WTC11 (cell line): Measurements from ENCODE around the gene PXK. TPM values are rescaled to one million over a fixed set of nuclear protein-coding genes. Genes with fewer than 3 reads are reported as not detected.

ENCODE experiments used
- ATAC-seq: fragments of 200-7000 bp; cut with Tn5 transposase; 2 replicates; pipeline ENCODE4 v1.10.0; 2021; ENCODE audit warnings: mild to moderate bottlenecking, moderate library complexity
- CTCF ChIA-PET: fragments of 300-600 bp; sonication (Branson Sonifier 250); formaldehyde crosslinking; loops from one replicate; lab custom pipeline; 2021; ENCODE audit warnings: antibody characterized with exemption; lab: Charles Lee
- POLR2A ChIA-PET: fragments of 350-600 bp; sonication (Branson Sonifier 250); formaldehyde crosslinking; loops from one replicate; lab custom pipeline; 2021; ENCODE audit warnings: antibody characterized with exemption; lab: Charles Lee
- DNase-seq: peaks from one replicate; pipeline ENCODE4 v3.0.0; 2021; ENCODE audit warnings: low spot score
- H3K27ac Mint-ChIP-seq: 2 replicates; pipeline ENCODE4 v1.8.0; 2021; ENCODE audit warnings: mixed read lengths
- H3K27me3 Mint-ChIP-seq: 2 replicates; pipeline ENCODE4 v1.8.0; 2021; ENCODE audit warnings: low read depth, mild to moderate bottlenecking, moderate library complexity, mixed read lengths
- H3K36me3 Mint-ChIP-seq: 2 replicates; pipeline ENCODE4 v1.8.0; 2021; ENCODE audit warnings: mixed read lengths
- H3K4me1 Mint-ChIP-seq: 2 replicates; pipeline ENCODE4 v1.8.0; 2022; ENCODE audit warnings: mixed read lengths
- H3K4me3 Mint-ChIP-seq: 2 replicates; pipeline ENCODE4 v1.8.0; 2021; ENCODE audit warnings: mild to moderate bottlenecking, moderate library complexity, mixed read lengths
- H3K9me3 Mint-ChIP-seq: 2 replicates; pipeline ENCODE4 v1.8.0; 2021; ENCODE audit warnings: mixed read lengths
- CBFB ChIP-seq: sonication (generic); formaldehyde crosslinking; IDR thresholded peaks from 2 replicates; pipeline ENCODE4 v1.8.1; 2022; ENCODE audit warnings: mild to moderate bottlenecking, low read depth, missing genetic modification reagents
- CREB1 ChIP-seq: sonication (generic); formaldehyde crosslinking; IDR thresholded peaks from 2 replicates; pipeline ENCODE4 v1.8.0; 2023; ENCODE audit warnings: mild to moderate bottlenecking, missing genetic modification reagents
- CREM ChIP-seq: sonication (generic); formaldehyde crosslinking; IDR thresholded peaks from 2 replicates; pipeline ENCODE4 v1.8.1; 2022; ENCODE audit warnings: mild to moderate bottlenecking, missing genetic modification reagents, moderate library complexity
- FOXJ3 ChIP-seq: sonication (generic); formaldehyde crosslinking; IDR thresholded peaks from 2 replicates; pipeline ENCODE4 v1.9.0; 2021; ENCODE audit warnings: missing genetic modification reagents, mild to moderate bottlenecking, borderline replicate concordance
- FOXK1 ChIP-seq: sonication (generic); formaldehyde crosslinking; IDR thresholded peaks from 2 replicates; pipeline ENCODE4 v1.8.0; 2022; ENCODE audit warnings: mild to moderate bottlenecking, moderate library complexity, missing genetic modification reagents
- FOXP1 ChIP-seq: sonication (generic); formaldehyde crosslinking; IDR thresholded peaks from 2 replicates; pipeline ENCODE4 v1.8.0; 2022; ENCODE audit warnings: missing genetic modification reagents, mild to moderate bottlenecking, moderate library complexity, borderline replicate concordance
- GRHL2 ChIP-seq: fragments of 250-450 bp; sonication (Bioruptor Pico); IDR thresholded peaks from 2 replicates; pipeline ENCODE4 v1.8.0; 2022; ENCODE audit warnings: mild to moderate bottlenecking, moderate library complexity; ENCODE audit not compliant: insufficient replicate concordance, severe bottlenecking
- IRF2 ChIP-seq: sonication (generic); formaldehyde crosslinking; IDR thresholded peaks from 2 replicates; pipeline ENCODE4 v1.8.0; 2022; ENCODE audit warnings: low read depth, missing genetic modification reagents, borderline replicate concordance
- JAZF1 ChIP-seq: fragments of 250-450 bp; sonication (Bioruptor Pico); IDR thresholded peaks from 2 replicates; pipeline ENCODE4 v1.9.0; 2021; ENCODE audit warnings: moderate library complexity, mild to moderate bottlenecking, inconsistent platforms
- MYBL2 ChIP-seq: sonication (generic); formaldehyde crosslinking; IDR thresholded peaks from 2 replicates; pipeline ENCODE4 v1.8.1; 2023; ENCODE audit warnings: mild to moderate bottlenecking, moderate library complexity, missing genetic modification reagents
- NFATC4 ChIP-seq: fragments of 250-450 bp; sonication (Bioruptor Pico); IDR thresholded peaks from 2 replicates; pipeline ENCODE4 v1.9.0; 2021; ENCODE audit warnings: mild to moderate bottlenecking
- NFYB ChIP-seq: sonication (generic); formaldehyde crosslinking; conservative IDR thresholded peaks from 2 replicates; pipeline ENCODE4 v1.8.0; 2022; ENCODE audit warnings: low read depth, missing genetic modification reagents
- NR1H2 ChIP-seq: sonication (generic); formaldehyde crosslinking; IDR thresholded peaks from 2 replicates; pipeline ENCODE4 v1.9.0; 2021; ENCODE audit warnings: mild to moderate bottlenecking, moderate library complexity, missing genetic modification reagents
- PRRX2 ChIP-seq: fragments of 250-450 bp; sonication (Bioruptor Pico); IDR thresholded peaks from 2 replicates; pipeline ENCODE4 v1.8.0; 2021; ENCODE audit warnings: mild to moderate bottlenecking
- RELA ChIP-seq: sonication (generic); formaldehyde crosslinking; IDR thresholded peaks from 2 replicates; pipeline ENCODE4 v1.8.1; 2022; ENCODE audit warnings: missing genetic modification reagents, mild to moderate bottlenecking, borderline replicate concordance
- TEAD1 ChIP-seq: sonication (generic); formaldehyde crosslinking; IDR thresholded peaks from 2 replicates; pipeline ENCODE4 v1.8.0; 2022; ENCODE audit warnings: mild to moderate bottlenecking, missing genetic modification reagents
- TEAD4 ChIP-seq: sonication (generic); formaldehyde crosslinking; IDR thresholded peaks from 2 replicates; pipeline ENCODE4 v1.8.0; 2022; ENCODE audit warnings: mild to moderate bottlenecking, missing genetic modification reagents
- USF1 ChIP-seq: sonication (generic); formaldehyde crosslinking; IDR thresholded peaks from 2 replicates; pipeline ENCODE4 v1.8.0; 2022; ENCODE audit warnings: mild to moderate bottlenecking, missing genetic modification reagents
- ZNF121 ChIP-seq: sonication (generic); formaldehyde crosslinking; IDR thresholded peaks from 2 replicates; pipeline ENCODE4 v1.8.0; 2023; ENCODE audit warnings: missing genetic modification reagents
- ZNF138 ChIP-seq: sonication (generic); formaldehyde crosslinking; conservative IDR thresholded peaks from 2 replicates; pipeline ENCODE4 v1.8.1; 2022; ENCODE audit warnings: mild to moderate bottlenecking, moderate library complexity, missing genetic modification reagents
- ZNF671 ChIP-seq: fragments of 250-450 bp; sonication (Bioruptor Pico); IDR thresholded peaks from 2 replicates; pipeline ENCODE4 v1.8.0; 2021; ENCODE audit warnings: mild to moderate bottlenecking
- total RNA-seq: library from RNA; stranded (reverse); gene quantifications from 3 replicates; pipeline ENCODE4 v1.2.3, GENCODE V29; 2021
- TF ChIP-seq, protein P1 (sequence below): sonication (generic); formaldehyde crosslinking; IDR thresholded peaks from 2 replicates; pipeline ENCODE4 v1.8.0; 2023; ENCODE audit warnings: missing genetic modification reagents
- TF ChIP-seq, protein P2 (sequence below): sonication (generic); formaldehyde crosslinking; IDR thresholded peaks from 2 replicates; pipeline ENCODE4 v1.8.0; 2022; ENCODE audit warnings: missing genetic modification reagents

The PXK gene
- total RNA-seq, 1 experiment from 2014 or later = 9.4 TPM

GRCh38 chr3:58296843-58297242 is 35.8 kb upstream of the PXK start (continued):
- no peak for TF ChIP-seq ZNF121 (CRISPR knock-in tag)
- no peak for TF ChIP-seq TEAD1 (CRISPR knock-in tag)
- no peak for TF ChIP-seq TEAD4 (CRISPR knock-in tag)

- ChIA-PET CTCF (interaction anchor here (2.3 to 7.9 kb wide), 5 partner anchors 9 to 120 kb away, joined by 14 to 126 read pairs (median 30); partner anchors contain the start of genes HTD2 and RPP14), POLR2A (no interaction called here)
- peaks cover 14% of the 10 kb centered on the region for H3K27me3 Mint-ChIP-seq
- no peak for ATAC-seq
- no peak overlapping the region for H3K27ac Mint-ChIP-seq
- H3K4me1 Mint-ChIP-seq = peaks cover 9% of the 10 kb centered on the region
- H3K4me3 Mint-ChIP-seq = no peak overlapping the region
- TF ChIP-seq NR1H2 (CRISPR knock-in tag) (no peak), NFYB (CRISPR knock-in tag) (no peak), ZNF671 (CRISPR knock-in tag) (no peak), PRRX2 (CRISPR knock-in tag) (no peak), FOXJ3 (CRISPR knock-in tag) (no peak), RELA (CRISPR knock-in tag) (no peak), ZNF121 (CRISPR knock-in tag) (no peak), FOXK1 (no peak), IRF2 (CRISPR knock-in tag) (no peak), CREB1 (CRISPR knock-in tag) (no peak)
- TF ChIP-seq, protein P1, sequence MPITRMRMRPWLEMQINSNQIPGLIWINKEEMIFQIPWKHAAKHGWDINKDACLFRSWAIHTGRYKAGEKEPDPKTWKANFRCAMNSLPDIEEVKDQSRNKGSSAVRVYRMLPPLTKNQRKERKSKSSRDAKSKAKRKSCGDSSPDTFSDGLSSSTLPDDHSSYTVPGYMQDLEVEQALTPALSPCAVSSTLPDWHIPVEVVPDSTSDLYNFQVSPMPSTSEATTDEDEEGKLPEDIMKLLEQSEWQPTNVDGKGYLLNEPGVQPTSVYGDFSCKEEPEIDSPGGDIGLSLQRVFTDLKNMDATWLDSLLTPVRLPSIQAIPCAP (CRISPR knock-in tag) = no peak
- TF ChIP-seq, all 79 proteins: peak for 0
- Mint-ChIP-seq H3K36me3 (no peaks in the 10 kb centered on the region), H3K9me3 (peaks cover 4% of the 10 kb centered on the region; the same call in 1 of the 2 replicates)
- DNase-seq = no peak
Observed at GRCh38 chr3:58298190-58298589, 34.5 kb upstream of the PXK start.

- POLR2A ChIA-PET = no interaction called here
- H3K9me3 Mint-ChIP-seq = peaks cover 4% of the 10 kb centered on the region; the same call in 1 of the 2 replicates
- H3K27ac Mint-ChIP-seq = no peak overlapping the region
- CTCF ChIA-PET = interaction anchor here (1.1 to 7.9 kb wide), 11 partner anchors 8 to 132 kb away, joined by 3 to 126 read pairs (median 7); partner anchors contain the start of genes HTD2 and RPP14
- no peak overlapping the region for H3K4me3 Mint-ChIP-seq
- DNase-seq = no peak
- no peaks in the 10 kb centered on the region for H3K36me3 Mint-ChIP-seq
- ATAC-seq = no peak
- H3K27me3 Mint-ChIP-seq = peaks cover 14% of the 10 kb centered on the region
- H3K4me1 Mint-ChIP-seq = peaks cover 9% of the 10 kb centered on the region
- TF ChIP-seq USF1 = no peak
- no peak for TF ChIP-seq GRHL2 (CRISPR knock-in tag)
- no peak for TF ChIP-seq CREM (CRISPR knock-in tag)
- no peak for TF ChIP-seq CBFB (CRISPR knock-in tag)
- TF ChIP-seq ZNF138 (CRISPR knock-in tag) = no peak
- TF ChIP-seq MYBL2 = no peak
- TF ChIP-seq FOXP1 (CRISPR knock-in tag) = no peak
- no peak for TF ChIP-seq FOXK1
- TF ChIP-seq JAZF1 (CRISPR knock-in tag) = no peak
- TF ChIP-seq FOXJ3 (CRISPR knock-in tag) = no peak
- no peak for TF ChIP-seq NFATC4 (CRISPR knock-in tag)
- TF ChIP-seq, protein P2, sequence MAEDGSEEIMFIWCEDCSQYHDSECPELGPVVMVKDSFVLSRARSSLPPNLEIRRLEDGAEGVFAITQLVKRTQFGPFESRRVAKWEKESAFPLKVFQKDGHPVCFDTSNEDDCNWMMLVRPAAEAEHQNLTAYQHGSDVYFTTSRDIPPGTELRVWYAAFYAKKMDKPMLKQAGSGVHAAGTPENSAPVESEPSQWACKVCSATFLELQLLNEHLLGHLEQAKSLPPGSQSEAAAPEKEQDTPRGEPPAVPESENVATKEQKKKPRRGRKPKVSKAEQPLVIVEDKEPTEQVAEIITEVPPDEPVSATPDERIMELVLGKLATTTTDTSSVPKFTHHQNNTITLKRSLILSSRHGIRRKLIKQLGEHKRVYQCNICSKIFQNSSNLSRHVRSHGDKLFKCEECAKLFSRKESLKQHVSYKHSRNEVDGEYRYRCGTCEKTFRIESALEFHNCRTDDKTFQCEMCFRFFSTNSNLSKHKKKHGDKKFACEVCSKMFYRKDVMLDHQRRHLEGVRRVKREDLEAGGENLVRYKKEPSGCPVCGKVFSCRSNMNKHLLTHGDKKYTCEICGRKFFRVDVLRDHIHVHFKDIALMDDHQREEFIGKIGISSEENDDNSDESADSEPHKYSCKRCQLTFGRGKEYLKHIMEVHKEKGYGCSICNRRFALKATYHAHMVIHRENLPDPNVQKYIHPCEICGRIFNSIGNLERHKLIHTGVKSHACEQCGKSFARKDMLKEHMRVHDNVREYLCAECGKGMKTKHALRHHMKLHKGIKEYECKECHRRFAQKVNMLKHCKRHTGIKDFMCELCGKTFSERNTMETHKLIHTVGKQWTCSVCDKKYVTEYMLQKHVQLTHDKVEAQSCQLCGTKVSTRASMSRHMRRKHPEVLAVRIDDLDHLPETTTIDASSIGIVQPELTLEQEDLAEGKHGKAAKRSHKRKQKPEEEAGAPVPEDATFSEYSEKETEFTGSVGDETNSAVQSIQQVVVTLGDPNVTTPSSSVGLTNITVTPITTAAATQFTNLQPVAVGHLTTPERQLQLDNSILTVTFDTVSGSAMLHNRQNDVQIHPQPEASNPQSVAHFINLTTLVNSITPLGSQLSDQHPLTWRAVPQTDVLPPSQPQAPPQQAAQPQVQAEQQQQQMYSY (CRISPR knock-in tag) = no peak
- TF ChIP-seq PRRX2 (CRISPR knock-in tag) = no peak
- TF ChIP-seq RELA (CRISPR knock-in tag) = no peak
Observed at GRCh38 chr3:58299075-58299474, 33.6 kb upstream of the PXK start.
